ENCODE results near the gene ERI3.

GRCh38 chr1:44332505-44332904 is 22.6 kb downstream of the ERI3 start:
- TF ChIP-seq, protein P1, sequence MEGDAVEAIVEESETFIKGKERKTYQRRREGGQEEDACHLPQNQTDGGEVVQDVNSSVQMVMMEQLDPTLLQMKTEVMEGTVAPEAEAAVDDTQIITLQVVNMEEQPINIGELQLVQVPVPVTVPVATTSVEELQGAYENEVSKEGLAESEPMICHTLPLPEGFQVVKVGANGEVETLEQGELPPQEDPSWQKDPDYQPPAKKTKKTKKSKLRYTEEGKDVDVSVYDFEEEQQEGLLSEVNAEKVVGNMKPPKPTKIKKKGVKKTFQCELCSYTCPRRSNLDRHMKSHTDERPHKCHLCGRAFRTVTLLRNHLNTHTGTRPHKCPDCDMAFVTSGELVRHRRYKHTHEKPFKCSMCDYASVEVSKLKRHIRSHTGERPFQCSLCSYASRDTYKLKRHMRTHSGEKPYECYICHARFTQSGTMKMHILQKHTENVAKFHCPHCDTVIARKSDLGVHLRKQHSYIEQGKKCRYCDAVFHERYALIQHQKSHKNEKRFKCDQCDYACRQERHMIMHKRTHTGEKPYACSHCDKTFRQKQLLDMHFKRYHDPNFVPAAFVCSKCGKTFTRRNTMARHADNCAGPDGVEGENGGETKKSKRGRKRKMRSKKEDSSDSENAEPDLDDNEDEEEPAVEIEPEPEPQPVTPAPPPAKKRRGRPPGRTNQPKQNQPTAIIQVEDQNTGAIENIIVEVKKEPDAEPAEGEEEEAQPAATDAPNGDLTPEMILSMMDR (IDR thresholded peaks at IDR 0.05; ENCODE audit: low read length): no peak
- TF ChIP-seq EZH2 (IDR thresholded peaks at IDR 0.05; ENCODE audit: borderline replicate concordance, low read length): no peak
